ENCODE results near the gene SUGCT. TPM values are rescaled to one million over a fixed set of nuclear protein-coding genes. Genes with fewer than 3 reads are reported as not detected.

Gene SUGCT
- total RNA-seq, 1 donor from 2014 or later, result 7.1 TPM

GRCh38 chr7:40850017-40850416 is 715.2 kb downstream of the SUGCT start:
- H3K27me3 Mint-ChIP-seq, result no peaks in the 10 kb centered on the region
- no peak for TF ChIP-seq CTCF (conservative IDR thresholded peaks at IDR 0.05)
- H3K9me3 Mint-ChIP-seq, result peaks cover 4% of the 10 kb centered on the region
- peaks cover 7% of the 10 kb centered on the region for H3K4me1 Mint-ChIP-seq (ENCODE audit: unreplicated experiment)
- DNase-seq (ENCODE audit: extremely low spot score, unreplicated experiment), result no peak
- H3K36me3 Mint-ChIP-seq, result no peaks in the 10 kb centered on the region
- H3K27ac Mint-ChIP-seq, result no peak overlapping the region
- H3K4me3 Mint-ChIP-seq, result no peak overlapping the region

- Mint-ChIP-seq H3K4me3 (no peak overlapping the region), H3K9me3 (no peaks in the 10 kb centered on the region), H3K27me3 (no peaks in the 10 kb centered on the region), H3K36me3 (no peaks in the 10 kb centered on the region), H3K27ac (no peak overlapping the region), H3K4me1 (ENCODE audit: unreplicated experiment) (peaks cover 2% of the 10 kb centered on the region)
- DNase-seq (ENCODE audit: extremely low spot score, unreplicated experiment), result no peak
- no peak for TF ChIP-seq CTCF (conservative IDR thresholded peaks at IDR 0.05)
Observed at GRCh38 chr7:40851001-40851400, 716.2 kb downstream of the SUGCT start.

DNA sequence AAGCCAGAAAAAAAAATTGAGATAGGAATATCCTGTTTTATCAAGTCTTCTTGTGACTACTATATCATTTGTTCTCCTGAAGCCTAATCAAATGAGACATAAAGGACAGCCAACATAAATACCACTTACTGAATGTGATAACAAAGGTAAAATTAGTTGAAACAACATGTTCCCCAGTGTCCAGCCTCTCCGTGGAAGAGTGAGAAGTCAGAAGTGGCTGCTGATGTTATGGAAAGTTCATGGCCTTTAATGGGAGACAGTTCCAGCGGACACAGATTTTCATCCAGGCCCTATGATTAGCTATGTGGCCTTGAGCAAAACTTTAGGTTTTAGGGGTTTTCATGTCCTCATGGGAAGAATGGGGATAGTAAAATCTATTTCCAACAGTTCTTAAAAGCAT is 724.3 kb downstream of the SUGCT start:
- Mint-ChIP-seq H3K4me3 (no peak overlapping the region), H3K36me3 (no peaks in the 10 kb centered on the region), H3K4me1 (ENCODE audit: unreplicated experiment) (no peaks in the 10 kb centered on the region), H3K9me3 (no peaks in the 10 kb centered on the region), H3K27ac (no peak overlapping the region), H3K27me3 (no peaks in the 10 kb centered on the region)
- TF ChIP-seq CTCF (conservative IDR thresholded peaks at IDR 0.05), result no peak
- DNase-seq (ENCODE audit: extremely low spot score, unreplicated experiment), result no peak

GRCh38 chr7:40859965-40860543 is 725.2 kb downstream of the SUGCT start:
- DNase-seq (ENCODE audit: extremely low spot score, unreplicated experiment), result no peak
- H3K9me3 Mint-ChIP-seq, result no peaks in the 10 kb centered on the region
- no peaks in the 10 kb centered on the region for H3K36me3 Mint-ChIP-seq
- TF ChIP-seq CTCF (conservative IDR thresholded peaks at IDR 0.05), result no peak
- H3K4me3 Mint-ChIP-seq, result no peak overlapping the region
- no peaks in the 10 kb centered on the region for H3K27me3 Mint-ChIP-seq
- H3K27ac Mint-ChIP-seq, result no peak overlapping the region
- H3K4me1 Mint-ChIP-seq (ENCODE audit: unreplicated experiment), result no peaks in the 10 kb centered on the region

DNA sequence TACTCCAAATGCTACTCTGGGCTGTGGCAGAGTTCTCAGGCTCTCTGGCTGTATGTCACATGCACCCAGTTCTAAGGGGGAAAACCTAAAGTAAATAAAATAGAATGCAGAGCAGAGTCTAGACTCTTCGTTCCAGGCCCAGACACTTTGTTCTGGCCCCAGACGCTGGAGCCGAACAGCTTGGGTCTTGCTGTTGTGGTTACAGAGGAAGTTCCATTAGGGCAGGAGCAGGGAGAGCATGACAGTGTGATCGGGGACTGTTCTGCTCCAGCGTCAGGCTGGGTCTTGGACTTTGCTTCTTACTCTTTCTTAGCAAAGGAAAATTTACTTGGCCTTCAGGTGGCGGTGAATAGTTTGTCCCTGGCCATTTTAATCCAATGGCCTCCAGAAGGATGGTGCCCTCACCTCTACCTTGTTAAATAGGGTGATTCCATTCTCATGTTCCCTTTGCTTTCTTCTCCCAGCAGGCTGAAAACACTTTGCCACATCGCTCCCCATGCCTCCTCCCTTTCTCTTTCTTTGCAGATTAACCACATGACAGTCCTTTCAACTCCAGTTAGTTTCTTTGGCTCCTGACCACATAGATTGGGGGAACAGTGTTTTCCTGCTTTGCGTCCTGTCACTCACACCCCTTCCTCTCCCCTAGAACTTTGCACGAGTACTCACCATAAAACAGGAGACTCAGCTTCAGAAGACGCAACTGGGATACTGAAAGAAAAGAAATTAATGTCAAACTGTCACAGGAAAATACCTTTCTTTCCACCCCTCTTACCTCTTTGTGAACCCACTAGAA is 730.8 kb downstream of the SUGCT start:
- no peak for DNase-seq (ENCODE audit: extremely low spot score, unreplicated experiment)
- Mint-ChIP-seq H3K27me3 (no peaks in the 10 kb centered on the region), H3K4me1 (ENCODE audit: unreplicated experiment) (no peaks in the 10 kb centered on the region), H3K36me3 (no peaks in the 10 kb centered on the region), H3K4me3 (no peak overlapping the region), H3K9me3 (no peaks in the 10 kb centered on the region), H3K27ac (no peak overlapping the region)
- no peak for TF ChIP-seq CTCF (conservative IDR thresholded peaks at IDR 0.05)

Measured in type B pancreatic cell (in vitro differentiated cells).